ENCODE data around the gene GJA9.
"Not testable (repeated sequence)": the region's sequence is repeated elsewhere in the genome, so short reads cannot be mapped to it uniquely, and the experiment has no call there.

GJA9 gene

DNA sequence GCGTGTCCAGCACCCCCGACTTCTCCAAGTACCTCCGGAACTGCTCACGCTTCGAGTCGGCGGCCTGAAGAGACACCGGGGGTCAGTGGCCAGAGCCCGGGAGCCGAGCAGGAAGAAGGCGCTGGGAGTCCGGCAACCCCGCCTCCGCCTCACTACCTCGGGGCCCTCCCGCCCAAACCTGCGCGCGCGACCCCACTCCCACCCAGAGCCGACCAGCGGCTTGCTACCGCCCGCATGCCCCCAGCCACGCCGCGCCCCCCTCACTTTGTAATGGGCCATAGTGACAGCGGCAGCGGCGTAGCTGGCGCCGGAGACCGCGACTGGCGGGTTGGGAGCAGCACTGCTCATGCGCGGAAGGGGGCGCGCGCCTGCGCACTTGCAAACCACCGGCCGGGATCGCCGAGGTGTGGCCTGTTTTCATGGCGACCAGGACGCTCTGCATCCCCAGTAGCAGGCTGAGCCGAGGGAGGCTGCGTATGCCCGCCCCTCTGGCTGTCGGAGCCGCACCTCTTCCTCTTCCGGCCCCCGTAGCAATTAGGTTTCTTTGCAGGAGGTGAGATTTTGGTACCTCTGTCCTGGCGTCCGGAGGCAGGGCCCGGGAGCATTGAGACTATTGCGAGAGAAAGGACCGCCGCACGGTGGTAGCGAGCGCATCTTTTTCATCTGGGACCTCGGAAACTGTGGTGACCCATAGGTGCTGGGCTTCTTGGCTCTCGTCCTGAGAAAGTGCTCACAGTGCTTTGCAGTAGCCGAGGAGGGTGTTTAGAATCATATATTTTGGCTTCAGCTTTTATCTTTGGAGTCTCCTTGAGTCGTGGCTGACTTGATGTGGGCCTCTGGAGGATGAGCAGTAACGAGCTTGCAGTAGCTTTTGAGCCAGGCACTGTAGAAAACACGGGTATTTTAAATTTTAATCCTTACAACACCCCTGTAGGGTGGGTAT, 8.1 kb downstream of the GJA9 start, which contains the start of gene MYCBP:
TSS of gene MYCBP (minus strand) at position 322 of the 943 bp plus-strand sequence. CDS start at position 279, 43 bp downstream.
- peak; percentile 95 for DNase-seq

DNA sequence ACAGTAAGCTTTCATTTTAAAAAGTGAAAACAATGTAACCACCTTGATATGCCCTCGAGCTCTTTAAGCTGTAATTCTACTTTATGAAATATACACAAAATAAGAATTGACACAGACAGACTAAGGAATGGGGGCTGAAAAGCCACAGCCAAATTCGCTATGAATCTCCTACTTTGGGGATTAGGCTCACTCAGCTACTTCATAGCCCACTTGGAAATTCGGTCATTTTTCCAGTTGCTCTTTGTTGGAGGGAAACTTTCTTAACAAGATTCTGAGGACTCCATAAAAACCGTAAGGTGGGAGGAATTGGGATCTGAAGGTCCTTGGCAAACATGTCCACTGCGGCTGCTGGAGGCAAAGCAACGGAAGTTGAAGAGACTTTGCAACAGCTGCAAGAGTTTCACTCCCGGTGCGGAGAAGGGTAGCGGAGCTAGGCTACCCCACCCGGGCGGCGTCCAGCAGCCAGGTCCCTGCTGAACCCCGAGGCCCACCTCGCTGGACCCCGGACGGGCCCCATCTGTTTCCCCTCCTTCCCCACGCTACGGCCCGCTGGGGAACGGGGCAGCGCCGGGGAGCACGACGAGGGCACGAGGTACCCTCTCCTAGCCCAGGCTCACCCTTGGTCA, 8.9 kb downstream of the GJA9 start:
- peak; percentile 41 for DNase-seq

DNA sequence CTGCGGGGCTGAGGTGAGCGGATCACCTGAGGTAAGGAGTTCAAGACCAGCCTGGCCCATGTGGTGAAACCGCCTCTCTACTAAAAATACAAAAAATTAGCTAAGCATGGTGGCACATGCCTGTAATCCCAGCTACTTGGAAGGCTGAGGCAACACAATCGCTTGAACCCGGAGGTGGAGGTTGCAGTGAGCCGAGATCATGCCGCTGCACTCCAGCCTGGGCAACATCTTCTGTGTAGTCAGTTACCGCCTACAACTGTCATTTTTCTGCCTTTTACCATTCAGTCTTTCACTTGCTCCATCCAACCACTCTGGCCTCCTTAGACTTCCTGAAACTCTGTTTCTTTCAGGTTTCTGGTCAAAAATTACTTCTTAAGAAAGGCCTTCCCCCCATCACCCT, 10.4 kb downstream of the GJA9 start:
- no peak for DNase-seq

DNA sequence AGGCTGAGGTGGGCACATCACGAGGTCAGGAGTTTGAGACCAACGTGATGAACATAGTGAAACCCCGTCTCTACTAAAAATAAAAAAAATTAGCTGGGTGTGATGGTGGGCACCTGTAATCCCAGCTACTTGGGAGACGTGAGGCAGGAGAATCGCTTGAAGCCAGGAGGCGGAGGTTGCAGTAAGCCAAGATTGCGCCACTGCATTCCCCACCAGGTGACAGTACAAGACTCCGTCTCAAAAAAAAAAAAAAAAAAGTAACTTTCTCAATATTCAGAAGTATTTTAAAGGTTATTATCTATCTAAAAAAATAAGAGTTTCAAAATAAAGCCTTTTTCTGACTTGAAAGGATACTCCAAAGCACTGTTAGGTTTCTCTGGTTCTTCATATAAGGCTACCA, 14.2 kb downstream of the GJA9 start:
- no peak for DNase-seq

DNA sequence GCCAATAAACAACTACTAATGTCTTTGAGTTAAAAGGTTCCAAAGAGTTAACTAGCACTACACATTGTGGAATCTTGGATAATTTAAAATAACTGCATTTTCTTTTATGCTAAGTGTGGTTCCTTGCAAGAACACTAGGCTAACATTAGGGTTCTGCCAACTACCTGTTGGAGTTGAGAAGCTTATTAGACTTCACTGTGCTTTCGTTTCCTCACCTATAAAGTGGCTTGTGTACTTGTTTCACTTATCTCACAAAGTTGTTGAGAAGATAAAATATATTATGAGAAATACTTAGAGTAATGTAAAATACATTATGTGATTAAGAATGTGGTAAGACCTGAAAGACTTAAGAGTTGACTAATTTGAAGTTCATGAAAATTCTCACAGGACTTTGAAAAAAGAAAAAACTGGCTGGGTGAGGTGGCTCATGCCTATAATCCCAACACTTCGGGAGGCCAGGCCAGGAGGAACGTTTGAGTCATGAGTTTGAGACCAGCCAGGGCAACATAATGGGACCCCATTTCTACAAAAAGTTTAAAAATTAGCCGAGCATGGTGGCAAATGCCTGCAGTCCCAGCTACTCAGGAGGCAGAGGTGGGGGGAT, 16.2 kb downstream of the GJA9 start:
- no peak for DNase-seq

DNA sequence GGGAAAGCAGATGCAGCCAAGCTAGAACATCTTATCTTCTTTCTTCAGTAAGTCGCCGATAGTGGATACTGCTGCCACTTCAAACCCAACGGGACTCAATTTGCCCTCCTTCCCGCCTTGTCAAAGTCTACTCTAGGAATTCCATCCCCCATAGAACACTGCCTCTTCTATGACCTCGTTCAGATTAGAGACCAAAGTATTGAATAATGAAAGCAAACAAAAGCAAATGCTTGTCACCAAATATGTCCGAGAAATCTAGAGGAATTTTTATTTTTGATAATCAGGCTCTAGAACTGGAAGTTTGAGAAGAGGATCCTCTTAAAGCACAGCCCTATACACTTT, 21.0 kb downstream of the GJA9 start:
- no peak for DNase-seq

DNA sequence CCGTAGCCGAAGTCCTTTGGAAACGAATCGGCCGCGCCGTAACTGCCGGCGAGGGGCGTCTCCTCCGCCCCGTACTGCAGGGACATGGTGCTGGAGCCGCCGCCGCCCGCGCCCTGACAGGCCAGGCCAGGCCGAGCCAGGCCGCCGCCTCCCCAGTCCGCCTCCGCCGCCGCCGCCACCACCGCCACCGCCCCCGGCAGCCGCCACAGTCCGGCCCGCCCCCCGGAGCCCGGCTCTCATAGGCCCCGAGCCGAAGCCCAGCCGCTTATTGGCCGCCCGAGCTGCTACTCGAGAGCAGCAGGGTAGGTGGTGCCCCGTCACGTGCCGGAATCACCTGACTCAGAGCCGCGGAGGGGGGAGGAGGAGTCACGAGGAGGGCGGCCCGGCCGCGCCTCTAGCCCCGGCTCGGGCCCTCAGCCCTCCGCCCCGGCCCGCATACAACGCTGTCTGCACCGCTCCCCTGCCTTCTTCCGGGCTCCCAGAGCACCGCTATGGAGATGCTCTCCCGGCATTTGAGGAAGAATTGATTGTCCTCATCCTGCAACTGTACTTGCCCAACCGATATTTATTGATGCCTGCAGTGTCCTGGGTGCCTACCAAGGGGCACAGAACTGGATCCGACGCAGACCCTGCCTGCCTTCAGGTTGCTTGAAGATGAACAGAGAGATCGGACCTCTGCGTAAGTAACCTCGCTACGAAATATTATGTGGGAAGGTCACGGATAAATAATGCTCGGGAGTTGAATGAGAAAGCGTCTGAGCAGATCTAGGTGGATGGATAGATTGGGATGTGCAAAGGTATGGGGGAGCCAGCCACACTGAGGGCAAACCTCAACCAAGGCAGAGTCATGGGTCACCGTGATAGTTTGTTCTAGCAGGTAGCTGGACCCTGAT, 21.6 kb downstream of the GJA9 start, which contains the start of gene RRAGC:
TSS of gene RRAGC (minus strand) at position 212 of the 893 bp plus-strand sequence. CDS start at position 86, 126 bp downstream.
- peak; percentile 99 for DNase-seq

DNA sequence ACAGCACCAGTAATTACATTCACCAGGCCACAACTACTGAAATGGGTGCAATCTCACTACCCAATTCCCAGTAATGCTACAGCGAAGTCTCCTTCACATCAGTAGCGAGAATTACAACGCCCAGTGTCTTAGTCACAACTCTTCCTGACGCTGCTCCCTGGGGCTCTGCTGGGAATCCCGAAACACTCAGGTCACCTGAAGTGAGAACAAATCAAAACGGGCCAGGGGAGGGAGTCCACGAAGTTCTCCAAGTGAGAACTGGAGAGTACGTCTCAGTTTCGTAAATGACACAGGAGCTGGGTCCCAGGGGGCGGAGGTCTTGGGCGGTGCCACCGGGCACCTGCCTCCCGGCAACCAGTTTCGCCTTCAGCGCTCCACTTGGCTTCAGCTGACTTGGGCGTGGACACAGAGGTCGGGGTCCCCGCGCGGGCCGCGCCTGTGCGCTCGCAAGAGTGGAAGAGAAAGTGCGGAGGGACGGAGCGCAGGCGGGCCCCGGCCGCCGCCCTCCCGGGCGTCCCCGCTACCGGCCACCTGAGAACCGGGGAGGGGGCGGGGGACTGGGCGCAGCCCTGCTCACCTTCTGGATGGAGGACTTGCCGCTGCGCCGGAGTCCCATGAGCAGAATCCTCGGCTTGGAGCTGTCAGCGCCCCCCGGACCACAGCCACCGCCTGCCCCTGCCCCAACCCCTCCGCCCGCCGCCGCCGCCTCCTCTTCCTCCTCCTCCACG, 22.4 kb downstream of the GJA9 start:
- peak; percentile 86 for DNase-seq

DNA sequence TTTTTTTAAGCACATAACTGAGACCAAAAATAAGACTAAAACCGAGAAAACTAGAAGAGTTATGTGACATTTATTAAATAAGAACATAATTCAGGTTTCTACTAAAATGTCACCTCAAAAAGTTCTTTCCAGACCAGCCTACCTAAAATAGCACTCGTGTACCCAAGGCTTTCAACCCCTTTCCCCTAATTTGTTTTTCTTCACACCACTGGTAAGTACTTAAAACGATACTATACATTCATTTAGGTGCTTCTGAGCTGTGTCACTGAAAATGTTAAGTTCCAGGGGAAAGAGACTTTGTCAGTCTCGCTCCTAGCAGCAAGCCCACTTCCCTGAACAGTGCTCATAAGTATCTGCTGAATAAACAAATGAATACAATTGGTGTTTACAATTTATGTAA, 28.6 kb downstream of the GJA9 start:
- no peak for DNase-seq

DNA sequence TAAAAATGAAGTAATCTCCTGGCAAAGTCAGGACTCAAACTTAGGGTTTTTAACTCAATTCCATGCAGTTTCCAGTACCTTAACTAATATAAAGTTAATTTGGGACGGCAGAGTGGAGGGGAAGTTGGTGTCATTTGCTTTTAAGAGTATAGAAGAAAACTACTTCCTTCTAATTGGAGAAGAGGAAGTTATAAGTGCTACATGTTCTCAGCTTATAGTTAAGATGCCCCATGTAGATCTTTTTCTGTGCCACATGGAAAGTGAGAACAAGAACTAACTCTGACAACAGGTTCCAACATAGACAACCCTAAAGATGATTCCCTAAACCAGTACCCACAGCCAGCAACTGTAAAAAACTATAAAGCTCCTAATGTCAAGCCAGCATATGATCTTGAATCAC, 33.3 kb downstream of the GJA9 start:
- DNase-seq, result peak; percentile 67

DNA sequence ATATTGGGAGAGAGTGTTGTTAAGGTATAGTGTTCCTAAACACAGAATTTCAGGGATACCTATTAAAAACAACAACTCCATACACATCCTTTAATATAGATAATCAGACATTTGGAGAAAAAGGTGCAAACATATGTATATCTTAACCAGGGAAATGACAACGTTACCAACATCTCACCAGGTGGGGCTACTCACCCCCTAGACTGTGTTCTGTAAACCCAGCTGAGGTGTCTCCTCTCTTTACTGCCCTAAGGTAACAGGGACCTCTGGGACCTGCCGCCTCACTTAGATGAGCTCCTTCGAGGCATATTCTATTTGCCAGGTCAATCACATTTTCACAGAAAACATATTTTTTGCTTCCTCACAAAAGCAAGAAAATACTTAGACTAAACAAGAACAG, 35.2 kb downstream of the GJA9 start:
- DNase-seq, result no peak

DNA sequence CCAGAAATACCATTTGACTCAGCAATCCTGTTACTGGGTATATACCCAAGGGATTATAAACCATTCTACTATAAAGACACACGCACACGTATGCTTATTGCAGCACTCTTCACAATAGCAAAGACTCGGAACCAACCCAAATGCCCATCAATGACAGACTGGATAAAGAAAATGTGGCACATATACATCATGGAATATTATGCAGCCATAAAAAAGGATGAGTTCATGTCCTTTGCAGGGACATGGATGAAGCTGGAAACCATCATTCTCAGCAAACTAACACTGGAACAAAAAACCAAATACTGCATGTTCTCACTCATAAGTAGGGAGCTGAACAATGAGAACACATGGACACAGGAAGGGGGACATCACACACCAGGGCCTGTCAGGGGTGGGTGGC, 36.3 kb downstream of the GJA9 start:
- not testable (repeated sequence) for DNase-seq

DNA sequence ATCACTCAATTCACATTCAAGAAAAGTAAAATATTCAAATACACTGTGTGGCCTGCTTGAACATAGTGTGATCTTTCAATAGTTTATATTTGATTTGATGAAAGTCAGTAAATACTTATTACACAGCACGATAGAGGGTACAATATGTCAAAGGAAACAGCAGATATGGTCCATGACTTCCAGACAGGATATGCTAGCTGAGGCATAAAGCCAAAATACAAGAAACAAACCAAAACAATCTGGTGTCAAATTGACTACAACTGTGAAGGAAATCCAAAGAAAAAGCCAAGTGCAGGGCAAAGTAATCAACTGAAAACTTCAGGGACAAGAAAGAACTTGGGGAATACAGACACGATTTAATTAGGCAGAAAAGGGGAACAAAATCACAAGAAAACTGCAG, 41.1 kb downstream of the GJA9 start:
- DNase-seq, result no peak

DNA sequence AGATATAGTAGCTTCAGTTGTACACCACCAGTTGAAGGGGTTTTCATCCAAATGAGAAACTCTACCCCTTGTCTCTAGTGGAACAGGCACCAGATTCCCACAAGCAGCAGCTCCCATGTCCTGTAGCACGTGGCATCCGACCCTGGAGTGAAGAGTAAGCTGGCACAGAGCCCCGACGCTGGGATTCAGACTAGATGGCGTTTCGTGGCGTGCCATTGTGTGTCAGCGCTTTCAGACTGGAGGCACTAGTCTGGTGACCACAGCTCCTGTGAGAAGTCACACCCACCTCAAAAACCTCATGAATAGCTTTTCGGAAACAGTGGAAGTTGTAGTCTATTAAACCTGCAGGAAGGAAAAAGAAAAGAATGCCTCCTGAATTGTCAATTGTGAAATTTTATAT, 42.0 kb downstream of the GJA9 start:
- DNase-seq, result no peak

DNA sequence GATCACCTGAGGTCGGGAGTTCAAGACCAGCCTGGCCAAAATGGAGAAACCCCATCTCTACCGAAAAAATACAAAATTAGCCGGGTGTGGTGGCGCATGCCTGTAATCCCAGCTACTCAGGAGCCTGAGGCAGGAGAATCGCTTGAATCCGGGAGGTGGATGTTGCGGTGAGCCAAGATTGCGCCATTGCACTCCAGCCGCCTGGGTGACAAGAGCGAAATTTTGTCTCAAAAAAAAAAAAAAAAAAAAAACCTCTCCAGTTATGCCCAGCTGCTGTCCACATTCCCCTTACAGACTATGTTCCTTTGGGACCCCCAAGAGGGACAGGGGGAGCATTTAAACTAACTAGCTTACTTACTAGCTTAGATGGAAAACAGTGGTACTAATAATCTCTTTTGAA, 45.1 kb downstream of the GJA9 start:
- DNase-seq, result not testable (repeated sequence)

DNA sequence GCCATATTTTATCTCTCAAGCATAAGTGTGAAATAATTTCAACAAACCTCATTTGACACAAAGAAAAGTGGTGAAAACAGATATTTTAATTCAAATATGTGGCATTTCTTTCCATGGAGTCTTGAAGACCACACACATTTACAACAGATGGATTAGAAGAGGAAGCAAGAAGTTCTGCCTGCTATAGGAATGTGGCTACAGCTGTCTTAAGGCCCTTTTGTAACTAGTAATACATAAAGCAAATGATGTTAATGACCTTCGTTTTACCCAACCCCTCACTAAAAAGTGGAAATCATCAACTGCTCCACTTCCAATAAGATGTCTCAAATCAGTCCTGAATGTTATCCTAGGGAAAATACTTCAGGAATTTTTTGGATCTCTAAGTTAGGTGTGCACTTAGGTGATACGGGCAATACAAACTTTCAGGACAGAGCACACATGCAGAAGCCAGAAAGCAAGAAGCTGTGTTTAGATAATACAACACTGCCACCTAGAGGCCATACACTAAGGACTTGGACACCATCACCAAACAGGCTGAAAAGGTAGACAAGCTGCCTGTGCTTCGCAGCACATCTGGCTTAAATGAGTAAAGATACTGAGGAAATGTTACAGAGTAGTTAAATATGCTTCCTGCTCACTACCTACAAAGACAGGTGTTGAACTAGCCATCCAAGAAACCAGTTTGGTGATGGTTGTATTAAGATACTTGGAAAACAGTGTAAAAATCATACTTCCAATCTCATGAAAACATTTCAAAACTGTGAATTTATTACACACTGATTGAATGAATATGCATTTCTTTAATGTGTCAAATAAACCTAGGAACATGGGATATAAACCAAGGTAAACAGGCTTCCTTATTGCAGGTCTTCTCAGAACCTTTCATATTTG, 46.2 kb downstream of the GJA9 start:
- DNase-seq, result peak; percentile 77

DNA sequence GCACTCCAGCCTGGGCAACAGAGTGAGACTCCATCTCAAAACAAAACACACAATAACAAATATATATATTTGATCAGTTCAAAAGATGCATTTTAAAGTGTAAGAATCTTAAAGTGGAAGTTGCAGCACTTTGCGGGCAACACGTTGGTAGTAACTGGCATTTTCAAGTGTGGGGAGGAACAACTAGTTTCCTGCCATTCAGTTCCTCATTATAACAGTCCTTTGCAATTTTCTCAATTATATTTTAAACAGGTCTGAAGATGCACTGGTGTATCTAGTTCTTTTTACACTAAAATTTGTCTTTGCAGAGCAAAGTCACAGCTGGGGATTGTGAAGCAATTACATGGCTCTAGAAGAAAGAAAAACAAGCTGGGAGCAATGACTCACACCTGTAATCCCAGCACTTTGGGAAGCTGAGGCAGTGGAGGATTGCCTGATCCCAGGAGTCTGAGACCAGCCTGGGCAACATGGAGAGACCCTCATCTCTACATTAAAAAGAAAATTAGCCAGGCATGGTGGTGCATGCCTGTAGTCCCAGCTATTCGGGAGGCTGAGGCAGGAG, 47.1 kb downstream of the GJA9 start:
- peak; percentile 27 for DNase-seq

DNA sequence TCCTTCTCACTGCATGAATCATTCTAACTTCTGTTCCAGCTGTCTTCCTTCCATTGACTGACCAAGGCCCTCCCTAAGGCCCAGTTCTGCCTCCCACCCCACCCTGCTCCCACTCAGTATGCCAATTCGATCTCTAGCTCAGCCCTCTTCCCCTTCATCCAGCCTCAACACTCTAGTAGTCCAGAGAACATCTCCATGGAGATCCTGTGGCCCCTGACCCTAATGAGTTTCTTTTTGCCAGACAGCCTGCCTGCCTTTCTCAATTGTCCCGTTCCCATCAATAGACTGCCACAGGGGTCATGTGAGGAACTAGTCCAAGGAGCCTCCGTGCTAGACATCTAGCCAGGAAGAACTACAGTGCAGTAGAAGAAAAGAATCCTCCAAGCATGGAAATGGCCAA, 48.2 kb downstream of the GJA9 start:
- no peak for DNase-seq

DNA sequence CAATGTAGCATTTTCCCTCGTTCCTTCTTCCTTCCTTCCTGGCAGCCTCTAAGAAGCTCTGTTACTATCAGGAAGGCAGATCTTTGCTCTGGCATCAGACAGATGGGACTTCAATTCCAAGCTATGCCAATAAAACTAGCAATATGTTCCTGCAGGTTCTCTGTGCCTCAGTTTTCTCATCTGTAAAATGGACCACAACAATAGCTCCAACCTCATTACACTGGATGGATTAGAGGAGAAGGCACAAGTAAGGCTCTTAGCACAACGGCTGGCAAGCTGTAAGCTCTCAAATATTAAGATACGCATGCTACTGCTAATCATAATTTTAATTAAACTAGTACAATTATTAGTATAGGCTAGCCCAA, 49.0 kb downstream of the GJA9 start:
- no peak for DNase-seq

DNA sequence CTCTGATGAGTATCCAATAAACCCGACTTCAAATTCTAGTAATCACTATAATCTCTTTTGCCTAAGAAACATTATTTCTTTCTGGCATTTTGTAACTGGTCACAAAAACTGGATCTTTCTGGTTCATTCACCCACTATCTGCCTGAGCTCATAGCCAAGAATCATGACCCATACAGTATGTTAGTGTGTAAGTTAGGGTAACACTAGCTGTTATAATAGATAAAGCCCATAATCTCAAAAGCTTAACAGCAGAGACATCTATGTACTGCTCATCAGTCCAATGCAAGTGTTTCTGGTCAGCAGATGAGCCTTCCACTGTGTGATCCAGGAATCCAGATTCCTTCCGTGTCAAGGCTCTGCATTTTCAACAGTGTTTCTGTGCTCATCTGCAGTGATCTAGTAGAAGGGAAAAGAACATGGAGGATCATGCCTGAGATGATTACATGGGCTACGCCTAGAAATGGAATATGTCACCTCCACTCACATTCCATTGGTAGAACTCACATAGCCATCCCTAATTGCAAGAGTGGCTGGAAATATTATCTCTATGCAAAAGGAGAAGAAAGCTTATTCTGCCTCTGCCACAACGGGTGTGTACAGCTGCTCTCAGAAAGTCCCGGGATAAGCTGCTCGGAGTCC, 49.5 kb downstream of the GJA9 start:
- DNase-seq, result no peak
